ENCODE results near the gene USP7.
A peak's percentile ranks its signal among the peaks of the same experiment; 100 is the strongest.
"Not testable (repeated sequence)": the region's sequence is repeated elsewhere in the genome, so short reads cannot be mapped to it uniquely, and the experiment has no call there.

Gene USP7

DNA sequence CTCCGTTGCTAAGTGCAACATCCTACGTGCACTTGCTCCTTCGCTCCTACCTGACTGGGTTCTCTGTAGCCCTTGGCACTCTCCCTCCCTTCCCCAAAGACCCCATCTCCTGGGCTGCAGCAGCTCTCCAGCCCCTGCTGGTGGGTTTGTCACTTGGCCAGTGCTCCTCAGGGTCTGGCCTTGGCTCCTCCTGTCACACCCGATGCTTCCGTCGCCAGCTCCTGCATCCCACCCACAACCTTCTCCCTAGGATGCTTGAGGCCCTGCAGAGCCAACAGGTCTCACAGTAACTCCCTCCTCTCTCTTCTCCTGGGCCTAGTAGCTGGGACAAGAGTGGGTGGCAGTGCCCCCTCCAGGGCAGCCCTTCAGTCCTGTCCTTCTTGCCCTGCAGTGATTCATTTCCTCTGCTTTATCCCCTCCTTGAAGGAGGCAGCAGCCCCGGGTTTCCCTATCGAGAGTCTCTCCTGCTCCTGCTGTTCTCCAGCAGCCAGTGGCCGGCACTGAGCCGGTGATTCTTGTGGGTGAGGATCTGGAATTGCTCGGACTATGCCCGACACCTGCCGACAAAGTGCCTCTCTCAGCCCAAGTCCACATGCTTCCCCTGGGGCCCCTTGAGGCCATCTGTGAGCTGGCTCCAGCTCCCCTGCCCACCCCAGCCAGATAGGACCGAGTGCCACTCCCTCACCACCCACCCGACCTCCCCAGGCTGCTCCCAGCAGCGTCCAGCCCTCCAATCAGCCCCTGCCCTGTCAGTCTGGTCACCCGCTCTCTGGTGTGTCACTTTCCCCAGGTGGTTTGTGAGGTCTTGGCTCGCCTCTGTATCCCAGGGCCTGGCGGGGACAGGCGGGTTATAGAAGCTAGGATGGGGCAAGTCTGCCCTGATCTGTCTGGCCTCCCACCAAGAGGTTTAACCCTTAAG, 77.8 kb downstream of the USP7 start:
- DNase-seq: peak; percentile 19 to 20
- TF ChIP-seq POLR2A (IDR thresholded peaks at IDR 0.05; ENCODE audit: low read length): no peak
- no peak for TF ChIP-seq GATA1 (IDR thresholded peaks at IDR 0.05; ENCODE audit: low read depth, low read length)

GRCh38 chr16:8882725-8883377, 80.9 kb downstream of the USP7 start:
- TF ChIP-seq GATA1 (IDR thresholded peaks at IDR 0.05; ENCODE audit: low read depth, low read length) (no peak), POLR2A (IDR thresholded peaks at IDR 0.05; ENCODE audit: low read length) (no peak)
- DNase-seq: no peak

DNA sequence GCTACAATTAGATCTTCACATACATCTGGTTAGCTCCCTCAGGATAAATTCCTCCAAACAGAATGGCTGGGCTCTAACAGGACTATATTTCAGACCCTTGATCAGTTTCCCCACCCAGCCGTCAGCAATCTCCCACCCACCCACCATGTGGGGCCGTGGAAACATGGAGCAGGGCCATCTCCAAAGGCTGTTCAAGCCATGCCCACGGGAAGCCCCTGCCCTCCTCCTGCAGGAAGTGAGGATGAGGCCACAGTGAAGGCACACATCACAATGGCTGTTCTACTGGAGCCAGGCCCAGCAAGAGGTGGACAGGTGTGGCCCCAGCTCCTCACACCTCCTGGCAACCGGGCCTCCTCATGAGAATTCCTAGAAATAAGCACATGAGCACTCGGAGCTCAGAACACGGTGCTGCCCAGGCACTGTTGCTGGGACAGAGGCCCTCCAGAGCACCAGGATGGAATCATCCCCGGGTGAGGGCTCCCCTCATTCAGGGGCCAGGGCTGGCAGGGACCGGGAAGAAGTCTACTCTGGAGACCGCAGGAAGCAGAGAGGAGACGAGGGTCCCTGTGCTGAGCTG, 81.6 kb downstream of the USP7 start, which contains the start of gene LITAFD:
Gene LITAFD (plus strand): TSS at position 311 of the 577 bp plus-strand sequence. CDS start 2,005 bp downstream, outside the sequence.
- DNase-seq: no peak
- TF ChIP-seq POLR2A (IDR thresholded peaks at IDR 0.05; ENCODE audit: low read length): no peak
- TF ChIP-seq GATA1 (IDR thresholded peaks at IDR 0.05; ENCODE audit: low read depth, low read length): no peak

- DNase-seq: no peak
- TF ChIP-seq GATA1 (IDR thresholded peaks at IDR 0.05; ENCODE audit: low read depth, low read length): no peak
- no peak for TF ChIP-seq POLR2A (IDR thresholded peaks at IDR 0.05; ENCODE audit: low read length)
Measured at GRCh38 chr16:8880839-8881510, 82.7 kb downstream of the USP7 start.

DNA sequence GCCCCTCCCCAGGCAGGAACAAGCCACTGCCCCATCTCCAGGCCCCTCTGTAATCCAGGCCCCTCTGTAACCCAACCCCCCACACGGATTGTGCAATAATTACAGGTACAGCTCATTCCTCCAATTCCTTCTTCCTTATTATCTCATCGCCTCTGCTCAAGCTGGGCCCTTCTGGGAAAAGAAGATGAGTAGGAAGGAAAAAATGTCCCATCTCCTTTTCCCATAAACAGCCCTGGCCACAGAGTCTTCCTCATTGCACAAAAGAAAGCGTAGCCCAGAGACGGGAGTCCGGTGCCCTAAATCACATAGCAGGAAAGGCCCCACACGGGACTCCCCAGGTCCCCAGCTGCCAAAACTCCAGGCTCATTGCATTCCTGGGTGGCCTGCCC, 85.2 kb downstream of the USP7 start:
- no peak for DNase-seq

GRCh38 chr16:8877894-8878522, 85.7 kb downstream of the USP7 start:
- DNase-seq: no peak
- no peak for TF ChIP-seq GATA1 (IDR thresholded peaks at IDR 0.05; ENCODE audit: low read depth, low read length)
- no peak for TF ChIP-seq POLR2A (IDR thresholded peaks at IDR 0.05; ENCODE audit: low read length)

More for the DNA sequence above, 85.2 kb downstream of the USP7 start:
- TF ChIP-seq GATA1 (IDR thresholded peaks at IDR 0.05; ENCODE audit: low read depth, low read length) (no peak), POLR2A (IDR thresholded peaks at IDR 0.05; ENCODE audit: low read length) (no peak)

GRCh38 chr16:8875317-8875716, 88.4 kb downstream of the USP7 start:
- not testable (repeated sequence) for DNase-seq

- TF ChIP-seq GATA1 (IDR thresholded peaks at IDR 0.05; ENCODE audit: low read depth, low read length) (no peak), POLR2A (IDR thresholded peaks at IDR 0.05; ENCODE audit: low read length) (no peak)
Measured at GRCh38 chr16:8874388-8874787, 89.3 kb downstream of the USP7 start.

DNA sequence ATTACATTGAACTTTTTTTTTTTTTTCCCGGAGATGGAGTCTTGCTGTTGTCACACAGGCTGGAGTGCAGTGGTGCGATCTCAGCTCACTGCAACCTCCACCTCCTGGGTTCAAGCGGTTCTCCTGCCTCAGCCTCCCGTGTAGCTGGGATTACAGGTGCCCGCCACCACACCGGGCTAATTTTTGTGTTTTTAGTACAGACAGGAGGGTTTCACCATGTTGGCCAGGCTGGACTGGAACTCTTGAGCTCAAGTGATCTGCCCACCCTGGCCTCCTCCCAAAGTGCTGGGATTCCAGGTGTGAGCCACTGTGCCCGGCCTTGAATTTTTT, 89.9 kb downstream of the USP7 start:
- not testable (repeated sequence) for DNase-seq

More at GRCh38 chr16:8874388-8874787, 89.3 kb downstream of the USP7 start:
- DNase-seq: no peak

DNA sequence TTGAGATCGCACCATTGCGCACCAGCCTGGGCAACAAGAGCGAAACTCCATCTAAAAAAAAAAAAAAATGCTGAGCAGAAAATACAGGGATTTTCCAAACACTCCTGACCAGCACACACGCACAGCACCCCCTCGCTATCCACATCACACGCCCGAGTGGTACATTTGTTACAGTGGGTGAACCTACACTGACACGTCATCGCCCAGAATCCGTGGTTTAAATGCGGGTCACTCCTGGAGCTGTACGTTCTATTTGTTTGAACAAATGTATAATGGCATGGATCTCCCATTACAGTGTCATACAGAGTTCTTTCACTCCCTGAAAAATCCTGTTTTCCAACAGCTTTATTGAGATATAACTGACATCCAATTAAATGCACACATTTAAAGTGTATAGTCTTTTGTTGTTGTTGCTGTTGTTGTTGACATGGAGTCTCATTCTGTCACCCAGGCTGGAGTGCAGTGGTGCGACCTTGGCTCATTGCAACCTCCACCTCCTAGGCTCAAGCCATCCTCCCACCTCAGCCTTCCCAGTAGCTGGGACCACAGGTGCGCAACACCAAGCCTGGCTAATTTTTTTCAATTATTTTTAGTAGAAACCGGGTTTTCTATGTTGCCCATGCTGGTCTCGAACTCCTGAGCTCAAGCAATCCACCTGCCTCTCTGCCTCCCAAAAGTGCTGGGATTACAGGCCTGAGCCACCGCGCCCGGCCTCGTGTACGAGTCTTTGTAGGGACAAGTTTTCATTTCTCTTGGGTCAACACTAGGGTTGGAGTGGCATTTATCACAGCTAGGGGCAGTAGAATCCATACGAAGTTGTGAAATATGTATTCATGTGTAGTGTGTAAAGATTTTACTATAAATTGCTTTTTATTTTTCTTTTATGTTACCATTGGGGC, 90.5 kb downstream of the USP7 start:
- TF ChIP-seq POLR2A (IDR thresholded peaks at IDR 0.05; ENCODE audit: low read length): no peak
- no peak for TF ChIP-seq GATA1 (IDR thresholded peaks at IDR 0.05; ENCODE audit: low read depth, low read length)

GRCh38 chr16:8872071-8872470, 91.6 kb downstream of the USP7 start:
- DNase-seq: no peak
- TF ChIP-seq POLR2A (IDR thresholded peaks at IDR 0.05; ENCODE audit: low read length) (no peak), GATA1 (IDR thresholded peaks at IDR 0.05; ENCODE audit: low read depth, low read length) (no peak)

More for the DNA sequence above, 90.5 kb downstream of the USP7 start:
- peak in 1 of 2 experiments; percentile 10 for DNase-seq

GRCh38 chr16:8869988-8870241, 93.8 kb downstream of the USP7 start:
- not testable (repeated sequence) for DNase-seq

Measured in erythroblast (primary cell).